GM12892 (cell line): ENCODE data around the gene FAF1.
A peak's percentile ranks its signal among the peaks of the same experiment; 100 is the strongest.

Experiments
- DNase-seq: peaks from one replicate; pipeline ENCODE4 v3.0.0; 2011; ENCODE audit not compliant: insufficient read length
- FAIRE-seq: peaks from 2 replicates; lab custom pipeline; 2011; peaks lifted over from hg19 to GRCh38; lab: Jason Lieb, UNC
- POLR2A ChIP-seq: IDR thresholded peaks from 2 replicates; pipeline ENCODE4 v1.6.1; 2011; ENCODE audit warnings: low read depth, low read length, control low read depth
- POLR2AphosphoS5 ChIP-seq: IDR thresholded peaks from 2 replicates; pipeline ENCODE4 v1.6.1; 2011; ENCODE audit warnings: low read depth, low read length, control low read depth
- TAF1 ChIP-seq: IDR thresholded peaks from 2 replicates; pipeline ENCODE4 v1.6.1; 2011; ENCODE audit warnings: low read depth, mild to moderate bottlenecking, control low read depth, low read length, borderline replicate concordance

The FAF1 gene

GRCh38 chr1:50471967-50472366, 488.1 kb downstream of the FAF1 start:
- FAIRE-seq = peak; percentile 38
- DNase-seq = no peak
- no peak for TF ChIP-seq TAF1
- TF ChIP-seq POLR2AphosphoS5 = no peak
- no peak for TF ChIP-seq POLR2A

GRCh38 chr1:50462964-50463363, 497.1 kb downstream of the FAF1 start:
- DNase-seq = no peak
- TF ChIP-seq POLR2A = no peak
- TF ChIP-seq POLR2AphosphoS5 = no peak
- no peak for TF ChIP-seq TAF1
- FAIRE-seq = peak; percentile 36

GRCh38 chr1:50458507-50458906, 501.6 kb downstream of the FAF1 start:
- DNase-seq (no peak), FAIRE-seq (no peak)
- TF ChIP-seq POLR2AphosphoS5 = no peak
- no peak for TF ChIP-seq TAF1
- TF ChIP-seq POLR2A = no peak

GRCh38 chr1:50454911-50455310, 505.2 kb downstream of the FAF1 start:
- TF ChIP-seq POLR2A = no peak
- no peak for TF ChIP-seq TAF1
- TF ChIP-seq POLR2AphosphoS5 = no peak
- DNase-seq (no peak), FAIRE-seq (no peak)

GRCh38 chr1:50453266-50453665, 506.8 kb downstream of the FAF1 start:
- FAIRE-seq = no peak
- TF ChIP-seq POLR2AphosphoS5 = no peak
- no peak for TF ChIP-seq POLR2A
- no peak for TF ChIP-seq TAF1

GRCh38 chr1:50452700-50453099, 507.4 kb downstream of the FAF1 start:
- FAIRE-seq (no peak), DNase-seq (no peak)
- TF ChIP-seq TAF1 (no peak), POLR2A (no peak), POLR2AphosphoS5 (no peak)

More at GRCh38 chr1:50453266-50453665, 506.8 kb downstream of the FAF1 start:
- no peak for DNase-seq

- FAIRE-seq = no peak
- no peak for DNase-seq
- TF ChIP-seq POLR2AphosphoS5 (no peak), TAF1 (no peak), POLR2A (no peak)
These were observed 509.0 kb downstream of the FAF1 start for GRCh38 chr1:50450861-50451653.

- no peak for DNase-seq
These were observed 512.1 kb downstream of the FAF1 start for GRCh38 chr1:50447961-50448360.

GRCh38 chr1:50441183-50441582, 518.9 kb downstream of the FAF1 start:
- no peak for TF ChIP-seq POLR2A
- no peak for TF ChIP-seq POLR2AphosphoS5
- no peak for TF ChIP-seq TAF1
- no peak for FAIRE-seq

More at GRCh38 chr1:50447961-50448360, 512.1 kb downstream of the FAF1 start:
- no peak for FAIRE-seq
- TF ChIP-seq POLR2A = no peak
- no peak for TF ChIP-seq POLR2AphosphoS5
- TF ChIP-seq TAF1 = no peak

GRCh38 chr1:50438945-50439344, 521.1 kb downstream of the FAF1 start:
- TF ChIP-seq POLR2A = no peak
- TF ChIP-seq TAF1 = no peak
- FAIRE-seq (no peak), DNase-seq (no peak)

More at GRCh38 chr1:50441183-50441582, 518.9 kb downstream of the FAF1 start:
- no peak for DNase-seq

- DNase-seq (no peak), FAIRE-seq (no peak)
- no peak for TF ChIP-seq POLR2AphosphoS5
- TF ChIP-seq TAF1 = no peak
- no peak for TF ChIP-seq POLR2A
These were observed 523.6 kb downstream of the FAF1 start for GRCh38 chr1:50436489-50436888.

- FAIRE-seq (no peak), DNase-seq (no peak)
- no peak for TF ChIP-seq POLR2AphosphoS5
- TF ChIP-seq TAF1 = no peak
- no peak for TF ChIP-seq POLR2A
These were observed 530.1 kb downstream of the FAF1 start for GRCh38 chr1:50430010-50430405.

GRCh38 chr1:50427818-50428779, 532.0 kb downstream of the FAF1 start:
- FAIRE-seq (no peak), DNase-seq (no peak)
- no peak for TF ChIP-seq POLR2AphosphoS5
- no peak for TF ChIP-seq TAF1
- no peak for TF ChIP-seq POLR2A
